Activated CD4-positive, alpha-beta T cell treated with anti-CD3 and anti-CD28 coated beads for 1 hour (primary cell): Measurements from ENCODE around the gene GEMIN8.
A peak's percentile ranks its signal among the peaks of the same experiment; 100 is the strongest.

Source experiments
- DNase-seq: peaks from one replicate; pipeline ENCODE4 v3.0.0-alpha.2; 2020

The GEMIN8 gene, protein sequence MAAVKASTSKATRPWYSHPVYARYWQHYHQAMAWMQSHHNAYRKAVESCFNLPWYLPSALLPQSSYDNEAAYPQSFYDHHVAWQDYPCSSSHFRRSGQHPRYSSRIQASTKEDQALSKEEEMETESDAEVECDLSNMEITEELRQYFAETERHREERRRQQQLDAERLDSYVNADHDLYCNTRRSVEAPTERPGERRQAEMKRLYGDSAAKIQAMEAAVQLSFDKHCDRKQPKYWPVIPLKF

DNA sequence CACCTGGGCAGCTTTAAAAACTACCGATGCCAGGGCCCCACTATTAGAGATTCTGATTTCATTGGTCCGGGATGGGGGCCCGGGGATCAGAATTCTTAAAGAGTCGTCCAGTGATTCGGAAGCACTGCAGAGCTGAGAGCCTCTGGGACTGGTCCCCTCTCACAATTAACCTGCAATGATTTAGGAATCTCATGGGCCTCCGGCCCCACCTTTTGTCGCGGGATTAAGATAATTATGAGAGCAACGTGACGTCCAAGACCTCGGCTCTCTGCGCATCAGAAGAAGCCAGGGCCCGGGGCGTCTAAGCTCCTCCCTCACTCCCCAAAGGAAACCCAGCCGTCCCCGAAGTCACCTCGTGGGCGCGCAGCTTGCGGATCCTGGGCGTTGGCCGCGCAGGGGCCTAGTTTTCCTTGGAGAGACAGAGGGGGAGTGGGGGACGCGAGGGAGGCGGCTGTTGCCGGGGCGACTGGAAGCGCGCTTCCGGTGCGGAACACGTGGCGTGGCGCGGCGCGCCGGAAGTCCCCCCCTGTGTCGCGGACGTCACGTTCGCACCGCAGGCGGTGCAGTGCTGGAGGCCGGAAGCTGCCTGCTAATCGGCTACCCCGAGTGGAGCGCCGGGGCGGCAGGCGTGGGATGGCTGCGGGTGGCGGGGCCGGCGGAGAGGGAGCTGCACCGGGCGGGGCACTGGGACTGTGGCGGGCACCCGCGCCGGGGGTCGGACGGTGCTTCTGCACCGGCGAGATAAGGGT lies at the start of gene GEMIN8:
TSS of gene GEMIN8 (minus strand) at position 468 of the 749 bp plus-strand sequence. CDS start 8,414 bp downstream, outside the sequence.
- peak; percentile 78 for DNase-seq

- DNase-seq, result no peak
Measured at GRCh38 chrX:14076639-14077038, 46.9 kb upstream of the GEMIN8 start.

DNA sequence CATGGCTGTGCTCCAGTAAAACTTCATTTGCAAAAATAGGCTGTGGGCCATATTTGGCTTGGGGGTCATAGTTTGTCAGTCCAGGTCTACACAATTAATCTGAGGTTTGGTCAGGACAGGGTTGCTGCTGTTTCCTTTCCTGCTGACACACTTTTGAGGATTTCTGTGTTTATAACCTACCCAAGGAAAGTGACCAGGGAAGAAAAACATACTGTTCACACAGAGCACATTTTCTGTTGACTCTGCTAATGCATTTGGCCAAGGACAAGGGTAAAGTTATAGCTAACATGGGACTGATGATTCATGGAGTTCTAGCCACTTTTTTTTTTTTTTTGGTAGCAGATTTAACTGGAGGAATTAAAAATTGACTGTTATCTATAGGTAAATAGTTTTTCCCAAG lies 43.9 kb upstream of the GEMIN8 start:
- DNase-seq, result no peak

- DNase-seq, result no peak
Measured at GRCh38 chrX:14073071-14073470, 43.4 kb upstream of the GEMIN8 start.

DNA sequence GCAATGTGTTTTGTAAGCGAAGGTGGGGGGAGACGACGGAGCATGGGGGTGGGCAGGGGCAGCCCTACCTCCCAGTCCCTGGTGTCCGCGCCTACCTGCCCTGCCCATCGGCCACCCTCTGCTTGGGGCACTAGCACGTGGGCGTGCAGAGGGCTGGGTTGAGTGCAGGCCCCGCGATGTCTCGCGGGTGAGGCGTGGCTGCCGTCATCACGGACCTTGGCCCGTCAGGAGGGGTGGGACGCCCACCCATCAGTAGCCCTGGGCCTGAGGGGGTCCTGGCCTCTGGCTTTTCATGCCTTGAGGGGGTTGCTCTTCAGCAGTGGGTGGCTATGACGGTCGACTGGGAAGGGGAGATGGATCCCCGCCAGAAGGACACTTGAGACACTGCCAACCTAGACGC lies 36.1 kb upstream of the GEMIN8 start:
- DNase-seq, result no peak

GRCh38 chrX:14064626-14065432 lies 35.1 kb upstream of the GEMIN8 start:
- no peak for DNase-seq

DNA sequence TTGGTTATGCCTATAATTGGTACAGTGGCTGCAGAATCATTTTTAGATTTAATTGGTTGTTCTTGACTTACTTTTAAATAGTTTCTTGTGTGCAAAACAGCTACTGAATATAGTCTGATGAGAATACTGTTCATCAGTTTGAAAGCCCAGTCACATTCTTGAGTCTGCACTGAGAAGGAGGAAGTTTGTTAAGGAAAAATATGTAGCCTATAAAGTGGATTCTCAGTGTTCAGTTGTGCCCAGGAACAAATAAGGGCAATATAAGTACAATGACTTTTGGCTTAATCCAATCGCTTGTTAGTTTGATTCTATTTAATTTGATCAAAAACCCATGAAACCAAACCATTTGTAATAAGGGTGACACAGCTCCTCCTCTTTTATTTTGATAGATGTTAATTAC lies 32.8 kb upstream of the GEMIN8 start:
- no peak for DNase-seq

DNA sequence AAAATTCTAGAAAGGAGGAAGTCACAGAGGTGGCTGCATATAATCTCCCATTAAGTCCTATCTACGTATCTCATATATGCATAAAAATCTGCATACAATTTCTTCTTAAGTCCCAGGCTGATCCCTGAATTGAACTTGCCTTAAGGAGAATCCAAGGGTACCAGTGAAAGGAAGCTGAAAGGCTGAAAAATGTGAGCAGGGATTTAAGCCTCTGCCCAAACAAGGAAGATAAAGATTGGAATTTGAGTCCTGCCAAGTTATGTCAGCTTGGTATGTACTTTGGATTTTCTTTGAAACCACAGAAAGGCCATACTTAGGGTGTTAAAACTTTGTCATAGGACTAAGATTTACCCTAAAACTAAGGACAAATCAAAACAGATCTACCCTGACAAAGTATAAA lies 26.5 kb upstream of the GEMIN8 start:
- no peak for DNase-seq

GRCh38 chrX:14051416-14051815 lies 21.7 kb upstream of the GEMIN8 start:
- no peak for DNase-seq

DNA sequence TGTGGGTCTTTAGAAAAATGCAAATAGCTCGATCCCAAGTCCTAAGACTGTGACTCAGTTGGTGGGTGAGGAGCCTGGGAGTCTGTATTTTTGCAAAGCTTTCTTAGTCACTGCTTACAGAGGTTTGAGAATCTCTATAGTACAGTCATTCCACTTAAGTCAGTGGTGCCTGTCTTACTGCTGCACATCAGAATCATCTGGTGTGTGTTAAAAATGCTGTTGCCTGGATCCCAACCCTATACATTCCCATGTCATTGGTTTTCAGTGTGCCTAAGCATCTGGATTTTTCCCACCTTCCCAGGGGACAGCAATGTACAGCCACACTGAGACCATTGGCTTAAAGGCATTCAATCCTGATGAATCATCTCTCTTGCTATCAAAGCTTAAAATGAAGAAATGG lies 21.0 kb upstream of the GEMIN8 start:
- DNase-seq, result no peak

DNA sequence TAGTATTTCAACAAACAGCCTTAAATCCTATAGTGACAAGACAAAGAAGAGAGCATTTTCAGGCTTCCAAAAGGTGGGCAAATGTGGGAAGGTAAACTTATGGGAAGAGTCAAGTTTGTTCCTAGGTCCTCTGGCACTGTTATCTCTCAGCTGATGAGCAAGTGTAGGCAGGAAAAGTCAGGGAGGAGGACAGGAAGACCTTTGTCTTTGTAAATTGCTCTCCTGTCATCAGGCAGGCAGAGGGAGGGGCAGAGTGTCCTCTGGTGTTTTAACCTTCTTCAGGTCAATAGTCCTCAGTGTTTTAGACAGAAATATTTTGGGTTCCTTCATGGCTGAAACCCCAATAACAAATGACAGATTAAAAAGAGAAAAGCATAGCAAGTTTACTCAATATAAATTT lies 13.5 kb upstream of the GEMIN8 start:
- DNase-seq, result no peak

GRCh38 chrX:14039344-14039743 lies 9.7 kb upstream of the GEMIN8 start:
- DNase-seq, result peak; percentile 10

DNA sequence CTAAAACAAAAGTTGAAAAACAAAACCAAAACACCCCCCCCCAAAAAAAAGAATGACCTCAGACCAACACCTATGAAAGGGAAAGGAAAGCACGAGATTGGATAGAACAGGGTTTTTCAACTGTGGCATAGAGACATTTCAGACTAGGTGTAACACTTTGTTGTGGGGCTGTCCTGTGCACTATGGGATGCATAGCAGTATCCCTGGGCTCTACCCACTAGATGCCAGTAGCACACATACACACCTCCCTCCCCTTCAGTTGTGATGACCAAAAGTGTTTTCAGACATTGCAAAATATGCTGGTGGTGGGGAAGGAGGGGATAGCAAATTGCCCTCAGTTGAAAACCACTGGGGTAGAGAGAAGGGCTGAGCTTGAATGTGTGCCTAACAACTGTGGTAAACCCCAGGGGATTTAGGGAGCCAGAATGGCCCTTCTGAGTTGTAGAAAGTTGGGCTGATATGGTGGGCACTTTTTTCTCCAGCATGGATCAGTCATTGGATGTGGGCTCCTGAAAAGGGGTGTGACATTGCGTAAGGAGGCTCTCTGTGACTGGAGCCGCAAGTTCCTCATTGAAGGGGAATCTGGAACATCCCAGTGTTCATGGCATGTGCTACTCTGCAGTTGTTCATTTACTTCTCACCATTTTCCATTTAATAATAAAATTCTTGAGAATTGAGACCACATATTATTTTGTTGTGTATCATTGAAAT lies 8.8 kb upstream of the GEMIN8 start:
- DNase-seq, result no peak

GRCh38 chrX:14032406-14032805 lies 2.7 kb upstream of the GEMIN8 start:
- peak; percentile 20 for DNase-seq

DNA sequence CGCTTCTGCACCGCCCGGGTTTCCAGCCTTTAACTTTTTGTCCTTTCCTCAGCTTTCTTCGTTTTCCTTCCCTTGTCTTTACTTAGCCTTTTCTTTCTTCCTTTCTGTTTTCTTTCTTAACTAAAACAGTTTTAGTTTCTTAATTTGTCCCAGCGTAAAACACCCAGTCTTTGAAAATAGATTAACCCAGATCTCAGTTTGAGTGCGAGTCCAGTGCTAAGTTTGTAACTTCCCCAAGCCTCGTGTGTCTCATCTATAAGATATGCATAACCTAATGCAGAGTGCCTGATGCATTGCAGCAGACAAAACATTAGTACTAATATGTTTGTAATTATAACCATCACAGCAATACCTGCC lies 460 bp upstream of the GEMIN8 start:
- no peak for DNase-seq

GRCh38 chrX:14029039-14029424 lies 660 bp downstream of the GEMIN8 start:
- DNase-seq, result no peak

DNA sequence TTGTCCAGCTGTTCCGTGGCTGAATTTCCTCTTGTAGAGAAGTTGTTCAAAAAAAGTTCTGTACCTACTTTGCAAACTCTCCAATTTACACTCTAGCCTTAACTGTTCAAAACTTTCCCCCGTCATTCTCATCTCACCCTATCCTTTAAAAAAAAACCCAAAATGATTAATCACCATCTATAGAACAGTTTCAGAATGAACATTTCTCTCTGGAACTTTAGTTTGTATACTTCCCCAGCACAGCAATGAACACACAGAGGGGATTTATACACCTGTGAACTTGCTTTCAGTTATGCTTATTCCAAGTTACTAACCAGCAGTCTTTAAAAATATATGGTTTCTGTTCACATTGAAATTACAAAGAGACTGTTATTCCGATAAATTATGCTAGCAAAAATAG lies 1.2 kb downstream of the GEMIN8 start:
- DNase-seq, result no peak

GRCh38 chrX:14027511-14028019 lies 2.1 kb downstream of the GEMIN8 start:
- DNase-seq, result no peak

GRCh38 chrX:14027036-14027435 lies 2.7 kb downstream of the GEMIN8 start:
- DNase-seq, result no peak

DNA sequence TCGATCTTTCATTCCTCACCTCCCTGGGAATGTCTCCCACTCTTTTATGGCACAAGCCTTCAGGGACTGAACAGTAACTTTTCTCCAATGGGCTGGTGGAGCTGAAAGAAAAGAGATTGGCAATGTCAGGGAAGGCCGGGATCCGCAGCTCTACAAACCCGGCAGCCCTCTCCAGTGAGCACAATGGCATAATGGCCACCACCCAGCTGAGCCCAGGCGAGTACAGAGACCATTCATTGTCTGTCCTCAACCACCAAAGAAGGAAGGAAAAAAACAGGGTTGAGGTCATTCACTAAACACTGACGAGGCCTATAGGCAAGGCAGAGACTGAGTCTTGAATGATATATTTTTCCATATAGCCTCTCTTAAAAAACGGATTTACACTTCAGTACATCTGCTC lies 3.6 kb downstream of the GEMIN8 start:
- DNase-seq, result no peak

DNA sequence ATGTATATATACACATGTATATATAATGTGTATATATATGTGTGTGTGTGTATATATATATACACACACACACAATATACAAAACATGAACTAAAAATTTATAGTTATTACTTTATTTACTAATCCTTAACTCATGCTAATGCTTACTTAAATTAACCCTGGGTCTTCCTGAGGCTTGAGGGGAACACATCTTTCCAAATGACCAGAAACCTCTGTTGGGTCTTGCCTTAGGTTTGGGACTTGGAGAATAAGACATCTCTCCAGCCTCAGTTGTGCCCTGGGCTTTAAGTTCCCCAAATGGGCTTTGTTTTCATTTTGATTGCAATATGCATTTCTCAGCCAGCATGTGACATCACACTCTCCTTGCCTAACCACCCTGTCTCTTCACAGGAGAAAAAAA lies 7.7 kb downstream of the GEMIN8 start:
- no peak for DNase-seq

DNA sequence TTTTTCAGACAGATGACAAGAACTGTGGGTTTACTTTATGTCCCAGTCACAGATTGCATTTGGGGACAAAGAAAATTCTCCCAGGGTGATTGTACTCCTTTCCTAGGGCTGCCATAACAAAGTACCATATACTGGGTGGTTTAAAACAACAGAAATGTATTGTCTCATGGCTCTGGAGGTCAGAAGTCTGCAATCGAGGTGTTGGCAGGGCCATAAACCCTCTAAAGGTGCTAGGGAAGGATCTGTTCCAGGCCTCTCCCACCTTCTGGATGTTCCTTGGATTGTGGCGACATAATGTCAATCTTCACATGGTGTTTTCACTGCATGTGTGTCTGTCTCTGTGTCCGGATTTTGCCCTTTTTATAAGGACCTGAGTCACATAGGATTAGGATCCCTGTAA lies 12.3 kb downstream of the GEMIN8 start:
- no peak for DNase-seq

GRCh38 chrX:14015941-14016340 lies 13.8 kb downstream of the GEMIN8 start:
- no peak for DNase-seq
